Measurements from ENCODE around the gene GNG8. TPM values are rescaled to one million over a fixed set of nuclear protein-coding genes. Genes with fewer than 3 reads are reported as not detected.

The GNG8 gene
- total RNA-seq, 1 donor: not detected

DNA sequence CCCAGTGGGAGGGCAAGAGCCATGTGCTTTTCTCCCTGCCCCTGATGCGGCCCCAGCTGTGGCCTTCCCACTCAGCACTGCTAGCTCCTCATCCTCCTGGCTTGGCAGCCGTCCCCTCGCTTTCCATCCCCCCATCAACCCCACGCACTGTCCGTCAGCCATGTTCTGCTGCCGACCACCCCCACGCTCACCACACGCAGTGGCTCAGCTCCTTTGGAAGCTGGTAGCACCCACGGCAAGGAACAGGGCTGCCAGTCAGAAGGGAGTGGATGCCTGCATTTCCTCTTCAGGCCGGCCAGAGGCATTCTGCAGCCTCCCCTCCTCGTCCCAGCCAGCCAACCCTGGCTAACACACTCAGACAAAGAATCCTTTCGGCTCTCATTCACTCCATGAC is 28.6 kb downstream of the GNG8 start:
- H3K4me3 ChIP-seq (ENCODE audit: insufficient read depth, low read length): no peak overlapping the region
- H4K20me1 ChIP-seq (ENCODE audit: insufficient read depth, low read length): peaks cover 84% of the 10 kb centered on the region
- TF ChIP-seq, protein P1, sequence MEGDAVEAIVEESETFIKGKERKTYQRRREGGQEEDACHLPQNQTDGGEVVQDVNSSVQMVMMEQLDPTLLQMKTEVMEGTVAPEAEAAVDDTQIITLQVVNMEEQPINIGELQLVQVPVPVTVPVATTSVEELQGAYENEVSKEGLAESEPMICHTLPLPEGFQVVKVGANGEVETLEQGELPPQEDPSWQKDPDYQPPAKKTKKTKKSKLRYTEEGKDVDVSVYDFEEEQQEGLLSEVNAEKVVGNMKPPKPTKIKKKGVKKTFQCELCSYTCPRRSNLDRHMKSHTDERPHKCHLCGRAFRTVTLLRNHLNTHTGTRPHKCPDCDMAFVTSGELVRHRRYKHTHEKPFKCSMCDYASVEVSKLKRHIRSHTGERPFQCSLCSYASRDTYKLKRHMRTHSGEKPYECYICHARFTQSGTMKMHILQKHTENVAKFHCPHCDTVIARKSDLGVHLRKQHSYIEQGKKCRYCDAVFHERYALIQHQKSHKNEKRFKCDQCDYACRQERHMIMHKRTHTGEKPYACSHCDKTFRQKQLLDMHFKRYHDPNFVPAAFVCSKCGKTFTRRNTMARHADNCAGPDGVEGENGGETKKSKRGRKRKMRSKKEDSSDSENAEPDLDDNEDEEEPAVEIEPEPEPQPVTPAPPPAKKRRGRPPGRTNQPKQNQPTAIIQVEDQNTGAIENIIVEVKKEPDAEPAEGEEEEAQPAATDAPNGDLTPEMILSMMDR (IDR thresholded peaks at IDR 0.05; ENCODE audit: extremely low read depth, low read depth, low read length): no peak
- H3K27me3 ChIP-seq (ENCODE audit: insufficient read depth, low read length): no peaks in the 10 kb centered on the region
- no peak overlapping the region for H3K27ac ChIP-seq (ENCODE audit: low read depth, low read length)
- no peak overlapping the region for H3K4me2 ChIP-seq (ENCODE audit: insufficient read depth, low read length)
- H3K36me3 ChIP-seq (ENCODE audit: insufficient read depth, low read length): peaks cover 51% of the 10 kb centered on the region
- peaks cover 56% of the 10 kb centered on the region for H3K79me2 ChIP-seq (ENCODE audit: insufficient read depth, low read length)
- H3K4me1 ChIP-seq (ENCODE audit: insufficient read depth, low read length): peaks cover 34% of the 10 kb centered on the region
- no peak for DNase-seq (ENCODE audit: insufficient read length, low spot score, missing footprints)
- H2AFZ ChIP-seq (ENCODE audit: low read length): no peak overlapping the region
- H3K9me3 ChIP-seq (ENCODE audit: low read depth, low read length): no peaks in the 10 kb centered on the region

DNA sequence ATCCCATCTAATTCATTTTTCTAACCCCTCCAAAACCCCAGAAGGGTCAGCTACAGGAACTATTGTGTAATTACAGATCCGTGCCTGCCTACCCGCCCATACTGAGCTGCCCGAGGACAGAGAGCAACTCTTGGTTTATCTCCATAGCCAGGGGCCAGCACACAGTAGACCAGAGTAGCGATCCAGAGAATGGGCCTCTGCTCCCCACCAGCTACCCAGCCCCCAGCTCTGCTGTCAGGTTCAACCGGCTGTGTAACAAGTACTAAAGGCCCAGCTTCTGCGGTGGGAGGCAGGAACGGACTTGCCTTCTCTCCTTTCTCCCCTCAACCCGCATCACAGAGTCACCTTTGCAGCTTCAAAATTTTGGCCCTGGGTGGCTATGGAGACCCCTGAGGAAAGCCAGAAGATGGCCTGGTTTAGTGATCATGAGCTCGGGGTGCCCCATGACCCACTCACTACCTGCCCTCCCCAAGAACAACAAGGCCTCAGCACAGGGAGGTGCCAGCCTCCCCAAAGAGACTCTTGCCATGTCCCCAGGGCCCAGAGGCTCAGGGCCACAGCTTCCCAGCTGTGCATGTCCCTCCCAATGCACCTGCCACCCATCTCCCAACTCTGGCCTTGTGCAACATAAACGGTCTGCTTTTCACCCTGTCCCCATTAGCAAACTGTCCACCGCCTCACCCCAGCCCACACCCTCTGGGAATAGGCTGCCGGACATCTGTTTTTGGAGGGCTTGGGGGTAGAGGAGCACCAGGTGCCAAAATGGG is 29.1 kb downstream of the GNG8 start:
- no peak overlapping the region for H2AFZ ChIP-seq (ENCODE audit: low read length)
- TF ChIP-seq, protein P1 (IDR thresholded peaks at IDR 0.05; ENCODE audit: extremely low read depth, low read depth, low read length): no peak
- H4K20me1 ChIP-seq (ENCODE audit: insufficient read depth, low read length): peaks cover 85% of the 10 kb centered on the region
- H3K4me1 ChIP-seq (ENCODE audit: insufficient read depth, low read length): peaks cover 36% of the 10 kb centered on the region
- no peak overlapping the region for H3K4me3 ChIP-seq (ENCODE audit: insufficient read depth, low read length)
- peak; percentile 77 for DNase-seq (ENCODE audit: insufficient read length, low spot score, missing footprints)
- H3K27ac ChIP-seq (ENCODE audit: low read depth, low read length): no peak overlapping the region
- no peak overlapping the region for H3K4me2 ChIP-seq (ENCODE audit: insufficient read depth, low read length)
- H3K9me3 ChIP-seq (ENCODE audit: low read depth, low read length): no peaks in the 10 kb centered on the region
- peaks cover 51% of the 10 kb centered on the region for H3K36me3 ChIP-seq (ENCODE audit: insufficient read depth, low read length)
- H3K27me3 ChIP-seq (ENCODE audit: insufficient read depth, low read length): no peaks in the 10 kb centered on the region
- peaks cover 62% of the 10 kb centered on the region for H3K79me2 ChIP-seq (ENCODE audit: insufficient read depth, low read length)

DNA sequence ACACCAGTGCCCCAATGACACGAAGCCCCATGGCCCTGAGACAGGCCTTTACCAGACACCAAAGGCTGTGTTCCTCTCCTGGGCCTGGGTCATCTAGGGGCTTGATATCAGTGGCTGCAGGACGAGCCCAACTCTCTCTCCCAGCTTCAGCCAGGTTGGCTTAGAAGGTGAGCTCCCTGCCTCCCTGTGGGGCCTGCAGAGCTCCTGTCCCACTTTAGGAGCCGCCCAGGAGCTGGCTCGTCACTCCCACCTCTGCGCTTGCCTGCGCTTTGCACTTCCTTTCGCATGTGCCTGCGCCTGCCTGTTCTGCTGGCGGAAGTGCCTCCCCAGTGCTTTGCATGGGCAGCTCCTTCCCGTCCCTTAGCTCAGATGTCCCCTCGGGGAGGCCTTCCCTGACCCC is 30.0 kb downstream of the GNG8 start:
- H2AFZ ChIP-seq (ENCODE audit: low read length): no peak overlapping the region
- H3K4me1 ChIP-seq (ENCODE audit: insufficient read depth, low read length): peaks cover 27% of the 10 kb centered on the region
- no peak overlapping the region for H3K27ac ChIP-seq (ENCODE audit: low read depth, low read length)
- no peaks in the 10 kb centered on the region for H3K27me3 ChIP-seq (ENCODE audit: insufficient read depth, low read length)
- H4K20me1 ChIP-seq (ENCODE audit: insufficient read depth, low read length): peaks cover 77% of the 10 kb centered on the region
- no peak overlapping the region for H3K4me3 ChIP-seq (ENCODE audit: insufficient read depth, low read length)
- no peak overlapping the region for H3K4me2 ChIP-seq (ENCODE audit: insufficient read depth, low read length)
- peaks cover 69% of the 10 kb centered on the region for H3K79me2 ChIP-seq (ENCODE audit: insufficient read depth, low read length)
- TF ChIP-seq, protein P1 (IDR thresholded peaks at IDR 0.05; ENCODE audit: extremely low read depth, low read depth, low read length): no peak
- no peak for DNase-seq (ENCODE audit: insufficient read length, low spot score, missing footprints)
- peaks cover 51% of the 10 kb centered on the region for H3K36me3 ChIP-seq (ENCODE audit: insufficient read depth, low read length)
- no peaks in the 10 kb centered on the region for H3K9me3 ChIP-seq (ENCODE audit: low read depth, low read length)

DNA sequence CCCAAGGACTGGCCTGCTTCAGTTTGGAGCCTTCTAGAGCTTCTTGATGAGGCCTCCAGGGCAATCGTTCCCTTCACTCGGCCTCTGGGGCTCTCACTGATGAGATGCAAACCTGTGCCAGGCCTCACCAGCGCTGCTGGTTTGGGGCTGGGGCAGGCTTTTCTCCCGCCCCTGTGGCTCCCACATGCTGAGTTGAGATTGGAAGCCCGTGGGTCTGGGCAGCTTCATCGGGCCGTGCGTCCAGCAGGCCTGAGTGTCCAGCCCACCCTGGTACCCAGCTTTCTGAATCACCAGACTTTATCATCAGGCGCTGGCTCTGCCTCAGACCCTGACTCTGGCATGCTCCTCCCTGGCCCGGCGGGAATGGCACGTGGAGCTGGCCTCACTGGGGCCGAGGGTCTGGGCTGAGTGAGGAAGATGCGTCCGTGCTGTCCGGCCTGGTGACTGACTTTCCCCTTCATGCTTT is 30.6 kb downstream of the GNG8 start:
- TF ChIP-seq, protein P1 (IDR thresholded peaks at IDR 0.05; ENCODE audit: extremely low read depth, low read depth, low read length): no peak
- Histone ChIP-seq H3K36me3 (ENCODE audit: insufficient read depth, low read length) (peaks cover 46% of the 10 kb centered on the region), H3K4me1 (ENCODE audit: insufficient read depth, low read length) (peaks cover 24% of the 10 kb centered on the region), H4K20me1 (ENCODE audit: insufficient read depth, low read length) (peaks cover 71% of the 10 kb centered on the region), H3K27me3 (ENCODE audit: insufficient read depth, low read length) (no peaks in the 10 kb centered on the region), H3K79me2 (ENCODE audit: insufficient read depth, low read length) (peaks cover 70% of the 10 kb centered on the region), H3K9me3 (ENCODE audit: low read depth, low read length) (no peaks in the 10 kb centered on the region), H3K4me2 (ENCODE audit: insufficient read depth, low read length) (no peak overlapping the region), H3K27ac (ENCODE audit: low read depth, low read length) (no peak overlapping the region), H3K4me3 (ENCODE audit: insufficient read depth, low read length) (no peak overlapping the region), H2AFZ (ENCODE audit: low read length) (no peak overlapping the region)
- peak; percentile 74 for DNase-seq (ENCODE audit: insufficient read length, low spot score, missing footprints)
